H1 (cell line): Measurements from ENCODE around the gene MRPL1.

Experiments
- CBX5 ChIP-seq: fragments of 300-800, 300-1000 bp; sonication (generic); IDR thresholded peaks from 2 replicates; pipeline ENCODE4 v1.7.1; 2016; ENCODE audit warnings: antibody characterized with exemption, low read length, low read depth
- CTCF ChIP-seq, 3 experiments: IDR thresholded peaks; 1 replicate in 2 of 3; 2 replicates in 1 of 3; pipeline versions ENCODE4 v1.5.1 to v1.6.1; 2011; ENCODE audit warnings: low read length in 3 of 3, mild to moderate bottlenecking in 3 of 3, inconsistent platforms in 2 of 3, low read depth in 1 of 3, moderate library complexity in 1 of 3; ENCODE audit not compliant: insufficient read depth in 1 of 3; ENCODE audit errors: control extremely low read depth in 1 of 3
- EP300 ChIP-seq, 2 experiments: IDR thresholded peaks; 1 replicate in 1 of 2; 2 replicates in 1 of 2; pipeline ENCODE4 v1.6.1; 2011 to 2012; ENCODE audit warnings: low read depth in 2 of 2, low read length in 2 of 2, mild to moderate bottlenecking in 2 of 2, borderline replicate concordance in 1 of 2, inconsistent platforms in 1 of 2, moderate library complexity in 1 of 2
- HDAC2 ChIP-seq, 2 experiments: fragments of 300-600 bp in 1 of 2; sonication (generic) in 1 of 2; IDR thresholded peaks; 2 replicates each; pipeline ENCODE4 v1.6.1; 2011 to 2012; ENCODE audit warnings: low read depth in 2 of 2, low read length in 2 of 2, mild to moderate bottlenecking in 2 of 2, moderate library complexity in 2 of 2, borderline replicate concordance in 1 of 2, inconsistent platforms in 1 of 2
- JUND ChIP-seq: IDR thresholded peaks from 2 replicates; pipeline ENCODE4 v1.6.1; 2011; ENCODE audit warnings: mild to moderate bottlenecking, improper control_type of control experiment, low read length
- POLR2A ChIP-seq, 2 experiments: IDR thresholded peaks; 1 replicate in 1 of 2; 2 replicates in 1 of 2; pipeline ENCODE4 v1.6.1; 2011; ENCODE audit warnings: low read depth in 2 of 2, low read length in 2 of 2, mild to moderate bottlenecking in 2 of 2; ENCODE audit errors: control extremely low read depth in 1 of 2
- RAD21 ChIP-seq, 2 experiments: IDR thresholded peaks in 1 of 2; conservative IDR thresholded peaks in 1 of 2; 2 replicates each; pipeline ENCODE4 v1.6.1; 2011; ENCODE audit warnings: low read depth in 2 of 2, low read length in 2 of 2, improper control_type of control experiment in 1 of 2, inconsistent platforms in 1 of 2, mild to moderate bottlenecking in 1 of 2, moderate library complexity in 1 of 2
- RNF2 ChIP-seq: fragments of 200-900, 300-1000 bp; sonication (generic); IDR thresholded peaks from 2 replicates; pipeline ENCODE4 v1.7.1; 2016; ENCODE audit warnings: borderline replicate concordance, low read depth, mild to moderate bottlenecking, antibody characterized with exemption, low read length; ENCODE audit not compliant: poor library complexity, severe bottlenecking; ENCODE audit errors: missing control alignments
- ZNF274 ChIP-seq: IDR thresholded peaks from 2 replicates; pipeline ENCODE4 v1.7.0; 2012; ENCODE audit warnings: low read length, borderline replicate concordance; ENCODE audit errors: extremely low read depth

GRCh38 chr4:78001531-78001930 lies 138.9 kb downstream of the MRPL1 start:
- TF ChIP-seq EP300 (IDR thresholded peaks at IDR 0.05; ENCODE audit: borderline replicate concordance in 1 of 2, low read depth in 2 of 2, low read length in 2 of 2) = no peak
- no peak for TF ChIP-seq CBX5
- no peak for TF ChIP-seq CTCF (IDR thresholded peaks at IDR 0.05; ENCODE audit: control extremely low read depth in 1 of 3, insufficient read depth in 1 of 3, low read depth in 1 of 3, low read length in 3 of 3)
- TF ChIP-seq POLR2A (IDR thresholded peaks at IDR 0.05; ENCODE audit: control extremely low read depth in 1 of 2, low read depth in 2 of 2, low read length in 2 of 2) = no peak
- no peak for TF ChIP-seq RAD21 (IDR thresholded peaks at IDR 0.05 in 1 of 2, conservative IDR thresholded peaks at IDR 0.05 in 1 of 2; ENCODE audit: low read depth in 2 of 2, low read length in 2 of 2)
- TF ChIP-seq RNF2 = no peak
- TF ChIP-seq ZNF274 = no peak
- no peak for TF ChIP-seq JUND
- TF ChIP-seq HDAC2 (IDR thresholded peaks at IDR 0.05; ENCODE audit: borderline replicate concordance in 1 of 2, low read depth in 2 of 2, low read length in 2 of 2) = no peak
